ENCODE measurements around the gene OSBPL1A. TPM values are rescaled to one million over a fixed set of nuclear protein-coding genes. Genes with fewer than 3 reads are reported as not detected.

Gene OSBPL1A
- polyA plus RNA-seq, 2 of the 4 experiments (the other 2 are of a cell fraction): 10.5 to 22.1 TPM

GRCh38 chr18:24220318-24220688, 177.3 kb downstream of the OSBPL1A start:
- Histone ChIP-seq H3K9me3 (no peaks in the 10 kb centered on the region), H3K4me1 (peaks cover 9% of the 10 kb centered on the region; the same call in 2 of the 3 replicates), H3K27ac (no peak overlapping the region), H3K4me3 (no peak overlapping the region), H3K4me2 (no peak overlapping the region)
- 100% methylated on average over 2 of the region's 2 CpGs for WGBS (ENCODE audit: missing lambda C conversion rate)
- FAIRE-seq (no peak), ATAC-seq (no peak), DNase-seq (ENCODE audit: low read depth in 1 of 2, low spot score in 1 of 2) (no peak)
- TF ChIP-seq CTCF (IDR thresholded peaks at IDR 0.05): no peak
- TF ChIP-seq E2F6 (IDR thresholded peaks at IDR 0.05; ENCODE audit: borderline replicate concordance, low read depth): no peak
- TF ChIP-seq RFX5 (IDR thresholded peaks at IDR 0.05): no peak
- TF ChIP-seq PHF8 (IDR thresholded peaks at IDR 0.05; ENCODE audit: borderline replicate concordance, low read depth): no peak
- no peak for TF ChIP-seq ZNF302 (CRISPR knock-in tag; IDR thresholded peaks at IDR 0.05)
- no peak for TF ChIP-seq FOSB (CRISPR knock-in tag; IDR thresholded peaks at IDR 0.05)
- no peak for TF ChIP-seq RCOR1 (IDR thresholded peaks at IDR 0.05; ENCODE audit: low read depth, low read length)
- TF ChIP-seq EHF (CRISPR knock-in tag; IDR thresholded peaks at IDR 0.05): no peak
- no peak for TF ChIP-seq TP53 (CRISPR knock-in tag; IDR thresholded peaks at IDR 0.05)
- no peak for TF ChIP-seq MYC (IDR thresholded peaks at IDR 0.05; ENCODE audit: borderline replicate concordance, low read length)
- no peak for TF ChIP-seq CBX8 (IDR thresholded peaks at IDR 0.05)
- no peak for TF ChIP-seq HOXB5 (CRISPR knock-in tag; IDR thresholded peaks at IDR 0.05)
- no peak for TF ChIP-seq MAFK (IDR thresholded peaks at IDR 0.05; ENCODE audit: partially characterized antibody)
- POLR2A ChIA-PET: interaction anchor here (1.4 kb wide), 1 partner anchor 81 kb away, joined by 3 read pairs; the partner anchor contains the start of gene CABYR
- CTCF ChIA-PET: interaction anchor here (1.1 kb wide), 1 partner anchor 42 kb away, joined by 3 read pairs; no protein-coding TSS in a partner anchor

- no peak overlapping the region for H3K4me2 ChIP-seq
- no peaks in the 10 kb centered on the region for H3K9me3 ChIP-seq
- peaks cover 14% of the 10 kb centered on the region; the same call in 2 of the 3 replicates for H3K4me1 ChIP-seq
- CTCF ChIA-PET: no interaction called here
- FAIRE-seq (no peak), DNase-seq (ENCODE audit: low read depth in 1 of 2, low spot score in 1 of 2) (no peak), ATAC-seq (no peak)
- TF ChIP-seq USF2 (IDR thresholded peaks at IDR 0.05): no peak
- TF ChIP-seq HOXA7 (CRISPR knock-in tag; IDR thresholded peaks at IDR 0.05): no peak
- TF ChIP-seq HES2 (IDR thresholded peaks at IDR 0.05): no peak
- TF ChIP-seq HOXB13 (CRISPR knock-in tag; IDR thresholded peaks at IDR 0.05; ENCODE audit: low read depth): no peak
- no peak for TF ChIP-seq CHD4 (IDR thresholded peaks at IDR 0.05; ENCODE audit: borderline replicate concordance)
- TF ChIP-seq HEYL (CRISPR knock-in tag; IDR thresholded peaks at IDR 0.05): no peak
- TF ChIP-seq POLR2AphosphoS2 (conservative IDR thresholded peaks at IDR 0.05; ENCODE audit: low read length): no peak
- no peak for TF ChIP-seq SMC3 (IDR thresholded peaks at IDR 0.05)
- no peak for TF ChIP-seq EHF (CRISPR knock-in tag; IDR thresholded peaks at IDR 0.05)
- TF ChIP-seq FOSB (CRISPR knock-in tag; IDR thresholded peaks at IDR 0.05): no peak
- TF ChIP-seq CBX8 (IDR thresholded peaks at IDR 0.05): no peak
- no peak for TF ChIP-seq MYC (IDR thresholded peaks at IDR 0.05; ENCODE audit: borderline replicate concordance, low read length)
- no peak for TF ChIP-seq HDAC2 (IDR thresholded peaks at IDR 0.05)
- TF ChIP-seq RAD21 (conservative IDR thresholded peaks at IDR 0.05 in 1 of 2, IDR thresholded peaks at IDR 0.05 in 1 of 2): no peak
- TF ChIP-seq MAFK (IDR thresholded peaks at IDR 0.05; ENCODE audit: partially characterized antibody): no peak
- WGBS (ENCODE audit: missing lambda C conversion rate): 95% methylated on average over 6 of the region's 7 CpGs
- no peak overlapping the region for H3K4me3 ChIP-seq
- POLR2A ChIA-PET: interaction anchor here (1.4 kb wide), 1 partner anchor 81 kb away, joined by 3 read pairs; the partner anchor contains the start of gene CABYR
- no peak overlapping the region for H3K27ac ChIP-seq
These were observed 177.9 kb downstream of the OSBPL1A start for GRCh38 chr18:24219561-24220317.
